HEK293 (cell line): ENCODE measurements around the gene HDGF.

Experiments
- CTCF ChIA-PET: fragments of 350-600 bp; formaldehyde crosslinking; extraction: SDS; loops from one replicate; lab custom pipeline; 2021; ENCODE audit warnings: antibody characterized with exemption; lab: Yijun Ruan, JAX
- POLR2A ChIA-PET: fragments of 300-600 bp; formaldehyde crosslinking; extraction: SDS; loops from one replicate; lab custom pipeline; 2020; ENCODE audit warnings: antibody characterized with exemption, inconsistent platforms; lab: Yijun Ruan, JAX
- H3K27ac ChIP-seq: fragments of 200-500 bp; sonication (Bioruptor generic); 2 replicates; pipeline ENCODE4 v1.5.1; 2014; ENCODE audit warnings: low read depth, low read length, control low read depth, inconsistent platforms; ENCODE audit errors: extremely low read depth
- H3K36me3 ChIP-seq, 2 experiments: fragments of 200-500 bp in 1 of 2; sonication (Bioruptor generic) in 1 of 2; 1 replicate in 1 of 2; 2 replicates in 1 of 2; pipeline ENCODE4 v1.5.1; 2014 to 2017; ENCODE audit warnings: inconsistent platforms in 2 of 2, low read length in 2 of 2; ENCODE audit not compliant: control insufficient read depth in 2 of 2, insufficient read depth in 1 of 2
- H3K4me1 ChIP-seq: fragments of 200-500 bp; sonication (Bioruptor generic); 2 replicates; pipeline ENCODE4 v1.5.1; 2014; ENCODE audit warnings: mild to moderate bottlenecking, low read length, inconsistent platforms; ENCODE audit not compliant: control insufficient read depth, insufficient read depth
- H3K4me3 ChIP-seq: 2 replicates; pipeline ENCODE4 v1.5.1; 2011; ENCODE audit warnings: low read depth, mild to moderate bottlenecking, control low read depth, low read length, moderate library complexity
- H3K9me3 ChIP-seq: fragments of 200-500 bp; sonication (Bioruptor generic); 2 replicates; pipeline ENCODE4 v1.5.1; 2014; ENCODE audit warnings: low read depth, low read length, inconsistent platforms; ENCODE audit not compliant: control insufficient read depth, insufficient read depth
- MEIS1 ChIP-seq: sonication (generic); formaldehyde crosslinking; IDR thresholded peaks from 2 replicates; pipeline ENCODE4 v1.8.1; 2022; ENCODE audit warnings: missing genetic modification reagents, mild to moderate bottlenecking, borderline replicate concordance
- MYNN ChIP-seq: fragments of 450-650 bp; formaldehyde crosslinking; IDR thresholded peaks from 2 replicates; pipeline ENCODE4 v1.5.1; 2016; ENCODE audit warnings: missing biosample characterization, missing genetic modification characterization, borderline replicate concordance
- PRDM1 ChIP-seq: fragments of 450-650 bp; formaldehyde crosslinking; IDR thresholded peaks from 2 replicates; pipeline ENCODE4; 2016; ENCODE audit warnings: missing biosample characterization, missing genetic modification characterization
- REPIN1 ChIP-seq: fragments of 450-650 bp; formaldehyde crosslinking; IDR thresholded peaks from 2 replicates; pipeline ENCODE4 v1.5.1; 2017; ENCODE audit warnings: missing biosample characterization, missing genetic modification characterization, low read depth
- SP7 ChIP-seq: fragments of 450-650 bp; formaldehyde crosslinking; IDR thresholded peaks from 2 replicates; pipeline ENCODE4 v1.5.1; 2016; ENCODE audit warnings: missing biosample characterization, missing genetic modification characterization
- WT1 ChIP-seq: fragments of 450-650 bp; formaldehyde crosslinking; IDR thresholded peaks from 2 replicates; pipeline ENCODE4 v1.5.1; 2016; ENCODE audit warnings: missing biosample characterization, missing genetic modification characterization
- ZEB2 ChIP-seq: fragments of 450-650 bp; formaldehyde crosslinking; IDR thresholded peaks from 2 replicates; pipeline ENCODE4 v1.5.1; 2016; ENCODE audit warnings: missing biosample characterization, missing genetic modification characterization
- ZNF184 ChIP-seq: fragments of 450-650 bp; IDR thresholded peaks from 2 replicates; pipeline ENCODE4 v1.5.1; 2018; ENCODE audit warnings: missing biosample characterization, mild to moderate bottlenecking, missing genetic modification characterization
- ZNF202 ChIP-seq: fragments of 450-650 bp; formaldehyde crosslinking; IDR thresholded peaks from 2 replicates; pipeline ENCODE4 v1.5.1; 2016; ENCODE audit warnings: missing biosample characterization, missing genetic modification characterization, borderline replicate concordance
- ZNF214 ChIP-seq: fragments of 450-650 bp; formaldehyde crosslinking; IDR thresholded peaks from 2 replicates; pipeline ENCODE4 v1.5.1; 2017; ENCODE audit warnings: missing biosample characterization, mild to moderate bottlenecking, missing genetic modification characterization, borderline replicate concordance
- ZNF596 ChIP-seq: fragments of 450-650 bp; IDR thresholded peaks from 2 replicates; pipeline ENCODE4 v1.5.0; 2018; ENCODE audit warnings: missing biosample characterization, mild to moderate bottlenecking, missing genetic modification characterization, moderate library complexity
- ZNF626 ChIP-seq: fragments of 450-650 bp; sonication (Bioruptor Pico); formaldehyde crosslinking; IDR thresholded peaks from 2 replicates; pipeline ENCODE4 v1.5.1; 2018; ENCODE audit warnings: missing biosample characterization, missing genetic modification characterization, inconsistent platforms
- ZNF785 ChIP-seq: fragments of 450-650 bp; formaldehyde crosslinking; IDR thresholded peaks from 2 replicates; pipeline ENCODE4 v1.5.1; 2016; ENCODE audit warnings: missing biosample characterization, missing genetic modification characterization
- TF ChIP-seq, protein P1 (sequence below): fragments of 450-650 bp; formaldehyde crosslinking; IDR thresholded peaks from 2 replicates; pipeline ENCODE4 v1.5.1; 2016; ENCODE audit warnings: missing biosample characterization, missing genetic modification characterization
- TF ChIP-seq, protein P2 (sequence below): IDR thresholded peaks from 2 replicates; pipeline ENCODE4 v1.6.1; 2011; ENCODE audit warnings: mild to moderate bottlenecking, low read depth, low read length, borderline replicate concordance
- TF ChIP-seq, protein P3 (sequence below): fragments of 450-650 bp; formaldehyde crosslinking; IDR thresholded peaks from 2 replicates; pipeline ENCODE4 v1.5.1; 2017; ENCODE audit warnings: missing biosample characterization, missing genetic modification characterization
- TF ChIP-seq, protein P4 (sequence below): fragments of 450-650 bp; formaldehyde crosslinking; IDR thresholded peaks from 2 replicates; pipeline ENCODE4 v1.5.1; 2017; ENCODE audit warnings: missing biosample characterization, missing genetic modification characterization

Gene HDGF

DNA sequence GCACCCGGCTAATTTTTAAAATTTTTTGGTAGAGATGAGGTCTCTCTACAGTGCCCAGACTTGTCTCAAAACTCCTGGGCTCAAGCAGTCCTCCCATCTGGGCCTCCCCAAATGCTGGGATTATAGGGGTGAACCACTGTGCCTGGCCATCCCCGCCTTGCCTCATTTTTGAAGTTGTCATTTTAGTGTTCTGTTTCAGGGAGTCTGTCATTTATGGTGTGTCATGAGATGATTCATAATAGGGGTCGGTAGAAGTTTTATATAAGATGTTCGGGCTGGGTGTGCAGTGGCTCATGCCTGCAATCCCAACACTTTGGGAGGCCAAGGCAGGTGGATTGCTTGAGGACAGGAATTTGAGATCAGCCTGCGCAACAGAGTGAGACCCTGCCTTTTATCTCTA, 24.3 kb upstream of the HDGF start:
- H3K4me1 ChIP-seq, result peaks cover 16% of the 10 kb centered on the region
- POLR2A ChIA-PET, result no interaction called here
- TF ChIP-seq ZNF184 (tag by site-specific recombination) (no peak), ZNF202 (tag by site-specific recombination) (no peak), MYNN (tag by site-specific recombination) (no peak), REPIN1 (tag by site-specific recombination) (no peak), MEIS1 (CRISPR knock-in tag) (no peak), WT1 (peak; percentile 54), ZNF596 (no peak), SP7 (tag by site-specific recombination) (0 out of 2 replicates have a peak, but pooled peaks have one; percentile 26), ZNF626 (tag by site-specific recombination) (no peak)
- TF ChIP-seq, protein P1, sequence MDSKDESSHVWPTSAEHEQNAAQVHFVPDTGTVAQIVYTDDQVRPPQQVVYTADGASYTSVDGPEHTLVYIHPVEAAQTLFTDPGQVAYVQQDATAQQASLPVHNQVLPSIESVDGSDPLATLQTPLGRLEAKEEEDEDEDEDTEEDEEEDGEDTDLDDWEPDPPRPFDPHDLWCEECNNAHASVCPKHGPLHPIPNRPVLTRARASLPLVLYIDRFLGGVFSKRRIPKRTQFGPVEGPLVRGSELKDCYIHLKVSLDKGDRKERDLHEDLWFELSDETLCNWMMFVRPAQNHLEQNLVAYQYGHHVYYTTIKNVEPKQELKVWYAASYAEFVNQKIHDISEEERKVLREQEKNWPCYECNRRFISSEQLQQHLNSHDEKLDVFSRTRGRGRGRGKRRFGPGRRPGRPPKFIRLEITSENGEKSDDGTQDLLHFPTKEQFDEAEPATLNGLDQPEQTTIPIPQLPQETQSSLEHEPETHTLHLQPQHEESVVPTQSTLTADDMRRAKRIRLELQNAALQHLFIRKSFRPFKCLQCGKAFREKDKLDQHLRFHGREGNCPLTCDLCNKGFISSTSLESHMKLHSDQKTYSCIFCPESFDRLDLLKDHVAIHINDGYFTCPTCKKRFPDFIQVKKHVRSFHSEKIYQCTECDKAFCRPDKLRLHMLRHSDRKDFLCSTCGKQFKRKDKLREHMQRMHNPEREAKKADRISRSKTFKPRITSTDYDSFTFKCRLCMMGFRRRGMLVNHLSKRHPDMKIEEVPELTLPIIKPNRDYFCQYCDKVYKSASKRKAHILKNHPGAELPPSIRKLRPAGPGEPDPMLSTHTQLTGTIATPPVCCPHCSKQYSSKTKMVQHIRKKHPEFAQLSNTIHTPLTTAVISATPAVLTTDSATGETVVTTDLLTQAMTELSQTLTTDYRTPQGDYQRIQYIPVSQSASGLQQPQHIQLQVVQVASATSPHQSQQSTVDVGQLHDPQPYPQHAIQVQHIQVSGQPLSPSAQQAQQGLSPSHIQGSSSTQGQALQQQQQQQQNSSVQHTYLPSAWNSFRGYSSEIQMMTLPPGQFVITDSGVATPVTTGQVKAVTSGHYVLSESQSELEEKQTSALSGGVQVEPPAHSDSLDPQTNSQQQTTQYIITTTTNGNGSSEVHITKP, result peak; percentile 92
- TF ChIP-seq, all 188 proteins: peak for 3
- Histone ChIP-seq H3K9me3 (no peaks in the 10 kb centered on the region), H3K4me3 (no peak overlapping the region), H3K27ac (no peak overlapping the region), H3K36me3 (peaks cover 4 to 37% of the 10 kb centered on the region in 2 experiments; a peak in 2 of 3 replicates)
- CTCF ChIA-PET, result interaction anchor here (0.7 to 1.9 kb wide), 4 partner anchors 33 to 186 kb away, joined by 3 to 8 read pairs (median 4); no protein-coding TSS in a partner anchor

DNA sequence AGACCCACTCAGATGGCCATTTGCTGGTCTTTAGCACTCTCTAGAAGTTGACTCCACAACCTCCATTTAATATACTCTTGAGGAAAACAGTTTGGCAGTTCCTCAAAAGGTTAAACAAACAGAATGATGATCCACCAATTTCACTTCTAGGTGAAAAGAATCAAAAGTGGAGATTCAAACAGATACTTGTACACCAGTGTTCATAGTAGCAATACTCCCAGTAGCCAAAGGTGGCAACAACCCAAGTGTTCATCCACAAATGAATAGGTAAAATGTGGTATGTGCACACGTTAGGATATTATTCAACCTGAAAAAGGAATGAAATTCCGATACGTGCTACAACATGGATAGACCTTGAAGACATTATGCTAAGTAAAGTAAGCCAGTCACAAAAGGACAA, 22.1 kb upstream of the HDGF start:
- Histone ChIP-seq H3K9me3 (no peaks in the 10 kb centered on the region), H3K4me3 (no peak overlapping the region), H3K27ac (no peak overlapping the region), H3K4me1 (peaks cover 16% of the 10 kb centered on the region), H3K36me3 (peaks cover 4 to 53% of the 10 kb centered on the region in 2 experiments; a peak in 2 of 3 replicates)
- TF ChIP-seq ZNF214 (tag by site-specific recombination) (no peak), ZEB2 (no peak), PRDM1 (tag by site-specific recombination) (peak; percentile 93), ZNF785 (tag by site-specific recombination) (no peak)
- TF ChIP-seq, protein P2, sequence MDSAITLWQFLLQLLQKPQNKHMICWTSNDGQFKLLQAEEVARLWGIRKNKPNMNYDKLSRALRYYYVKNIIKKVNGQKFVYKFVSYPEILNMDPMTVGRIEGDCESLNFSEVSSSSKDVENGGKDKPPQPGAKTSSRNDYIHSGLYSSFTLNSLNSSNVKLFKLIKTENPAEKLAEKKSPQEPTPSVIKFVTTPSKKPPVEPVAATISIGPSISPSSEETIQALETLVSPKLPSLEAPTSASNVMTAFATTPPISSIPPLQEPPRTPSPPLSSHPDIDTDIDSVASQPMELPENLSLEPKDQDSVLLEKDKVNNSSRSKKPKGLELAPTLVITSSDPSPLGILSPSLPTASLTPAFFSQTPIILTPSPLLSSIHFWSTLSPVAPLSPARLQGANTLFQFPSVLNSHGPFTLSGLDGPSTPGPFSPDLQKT, result no peak
- TF ChIP-seq, protein P3, sequence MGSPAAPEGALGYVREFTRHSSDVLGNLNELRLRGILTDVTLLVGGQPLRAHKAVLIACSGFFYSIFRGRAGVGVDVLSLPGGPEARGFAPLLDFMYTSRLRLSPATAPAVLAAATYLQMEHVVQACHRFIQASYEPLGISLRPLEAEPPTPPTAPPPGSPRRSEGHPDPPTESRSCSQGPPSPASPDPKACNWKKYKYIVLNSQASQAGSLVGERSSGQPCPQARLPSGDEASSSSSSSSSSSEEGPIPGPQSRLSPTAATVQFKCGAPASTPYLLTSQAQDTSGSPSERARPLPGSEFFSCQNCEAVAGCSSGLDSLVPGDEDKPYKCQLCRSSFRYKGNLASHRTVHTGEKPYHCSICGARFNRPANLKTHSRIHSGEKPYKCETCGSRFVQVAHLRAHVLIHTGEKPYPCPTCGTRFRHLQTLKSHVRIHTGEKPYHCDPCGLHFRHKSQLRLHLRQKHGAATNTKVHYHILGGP (tag by site-specific recombination), result 0 out of 2 replicates have a peak, but pooled peaks have one; percentile 12
- TF ChIP-seq, protein P4, sequence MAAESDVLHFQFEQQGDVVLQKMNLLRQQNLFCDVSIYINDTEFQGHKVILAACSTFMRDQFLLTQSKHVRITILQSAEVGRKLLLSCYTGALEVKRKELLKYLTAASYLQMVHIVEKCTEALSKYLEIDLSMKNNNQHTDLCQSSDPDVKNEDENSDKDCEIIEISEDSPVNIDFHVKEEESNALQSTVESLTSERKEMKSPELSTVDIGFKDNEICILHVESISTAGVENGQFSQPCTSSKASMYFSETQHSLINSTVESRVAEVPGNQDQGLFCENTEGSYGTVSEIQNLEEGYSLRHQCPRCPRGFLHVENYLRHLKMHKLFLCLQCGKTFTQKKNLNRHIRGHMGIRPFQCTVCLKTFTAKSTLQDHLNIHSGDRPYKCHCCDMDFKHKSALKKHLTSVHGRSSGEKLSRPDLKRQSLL (tag by site-specific recombination), result no peak
- ChIA-PET POLR2A (no interaction called here), CTCF (interaction anchor here (1.2 to 3.6 kb wide), 3 partner anchors 8 to 84 kb away, joined by 5 to 31 read pairs (median 8); partner anchors contain the start of genes ISG20L2 and METTL25B)
